ENCODE data around the gene LIN37.
A peak's percentile ranks its signal among the peaks of the same experiment; 100 is the strongest.
"Not testable (repeated sequence)": the region's sequence is repeated elsewhere in the genome, so short reads cannot be mapped to it uniquely, and the experiment has no call there.

The LIN37 gene

GRCh38 chr19:35752746-35753350, 4.5 kb downstream of the LIN37 start:
- DNase-seq (ENCODE audit: low read depth in 2 of 2): no peak

- no peak for DNase-seq (ENCODE audit: low read depth in 2 of 2)
Observed at GRCh38 chr19:35753634-35754369, 5.4 kb downstream of the LIN37 start.

GRCh38 chr19:35754370-35755130, 6.2 kb downstream of the LIN37 start:
- no peak for DNase-seq (ENCODE audit: low read depth in 2 of 2)

- no peak for DNase-seq (ENCODE audit: low read depth in 2 of 2)
Observed at GRCh38 chr19:35755131-35755549, 6.8 kb downstream of the LIN37 start.

GRCh38 chr19:35755550-35756376, 7.4 kb downstream of the LIN37 start:
- DNase-seq (ENCODE audit: low read depth in 2 of 2): peak in 1 of 2 donors; percentile 56

- DNase-seq (ENCODE audit: low read depth in 2 of 2): no peak
Observed at GRCh38 chr19:35756377-35757230, 8.2 kb downstream of the LIN37 start, which contains the start of gene HSPB6. Gene HSPB6, minus strand, starts transcription at chr19:35757029. Its CDS starts 21 bp downstream, at chr19:35757008.

GRCh38 chr19:35757231-35757748, 8.9 kb downstream of the LIN37 start:
- no peak for DNase-seq (ENCODE audit: low read depth in 2 of 2)

GRCh38 chr19:35757749-35758608, 9.6 kb downstream of the LIN37 start, which contains the start of gene PROSER3:
Gene PROSER3, plus strand, starts transcription at chr19:35758176. Its CDS starts 40 bp downstream, at chr19:35758216.
- DNase-seq (ENCODE audit: low read depth in 2 of 2): peak; percentile 97 to 98

- DNase-seq (ENCODE audit: low read depth in 2 of 2): no peak
Observed at GRCh38 chr19:35759697-35760096, 11.3 kb downstream of the LIN37 start.

GRCh38 chr19:35760711-35761349, 12.5 kb downstream of the LIN37 start:
- no peak for DNase-seq (ENCODE audit: low read depth in 2 of 2)

GRCh38 chr19:35764432-35765315, 16.3 kb downstream of the LIN37 start:
- no peak for DNase-seq (ENCODE audit: low read depth in 2 of 2)

GRCh38 chr19:35766571-35767104, 18.3 kb downstream of the LIN37 start:
- DNase-seq (ENCODE audit: low read depth in 2 of 2): no peak

GRCh38 chr19:35767288-35768081, 19.1 kb downstream of the LIN37 start:
- no peak for DNase-seq (ENCODE audit: low read depth in 2 of 2)

GRCh38 chr19:35768082-35768421, 19.7 kb downstream of the LIN37 start:
- no peak for DNase-seq (ENCODE audit: low read depth in 2 of 2)

- not testable (repeated sequence) for DNase-seq (ENCODE audit: low read depth in 2 of 2)
Observed at GRCh38 chr19:35772362-35772761, 24.0 kb downstream of the LIN37 start.

GRCh38 chr19:35773020-35773806, 24.8 kb downstream of the LIN37 start:
- no peak for DNase-seq (ENCODE audit: low read depth in 2 of 2)
